C4-2B (cell line): ENCODE results near the gene MYO1D.

Experiments used
- ZFX ChIP-seq: fragments of 450-650 bp; IDR thresholded peaks from 2 replicates; pipeline ENCODE4 v1.6.1; 2017
- TF ChIP-seq, protein P1 (sequence below): fragments of 450-650 bp; conservative IDR thresholded peaks from 2 replicates; pipeline ENCODE4 v1.5.1; 2017; ENCODE audit warnings: mild to moderate bottlenecking

DNA sequence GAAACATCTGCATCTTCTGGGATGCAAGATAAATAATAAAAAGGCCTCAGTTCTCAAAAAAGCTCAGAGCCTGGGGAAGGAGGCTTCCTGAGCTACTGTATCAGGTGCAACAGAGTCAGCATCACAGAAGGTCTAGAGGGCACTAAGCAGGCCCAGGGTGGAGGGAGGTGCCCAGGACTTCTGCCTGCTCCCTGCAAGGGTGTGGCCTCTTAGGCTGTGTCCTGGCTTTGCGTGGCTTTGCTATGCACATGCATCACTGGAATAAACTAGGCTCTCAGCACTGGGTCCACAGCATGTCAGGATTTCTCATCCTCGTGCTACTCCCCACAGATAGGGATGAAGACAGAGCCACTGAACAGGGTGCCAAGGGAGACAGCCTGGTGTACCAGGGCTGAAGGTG lies 364.6 kb downstream of the MYO1D start:
- TF ChIP-seq, protein P1, sequence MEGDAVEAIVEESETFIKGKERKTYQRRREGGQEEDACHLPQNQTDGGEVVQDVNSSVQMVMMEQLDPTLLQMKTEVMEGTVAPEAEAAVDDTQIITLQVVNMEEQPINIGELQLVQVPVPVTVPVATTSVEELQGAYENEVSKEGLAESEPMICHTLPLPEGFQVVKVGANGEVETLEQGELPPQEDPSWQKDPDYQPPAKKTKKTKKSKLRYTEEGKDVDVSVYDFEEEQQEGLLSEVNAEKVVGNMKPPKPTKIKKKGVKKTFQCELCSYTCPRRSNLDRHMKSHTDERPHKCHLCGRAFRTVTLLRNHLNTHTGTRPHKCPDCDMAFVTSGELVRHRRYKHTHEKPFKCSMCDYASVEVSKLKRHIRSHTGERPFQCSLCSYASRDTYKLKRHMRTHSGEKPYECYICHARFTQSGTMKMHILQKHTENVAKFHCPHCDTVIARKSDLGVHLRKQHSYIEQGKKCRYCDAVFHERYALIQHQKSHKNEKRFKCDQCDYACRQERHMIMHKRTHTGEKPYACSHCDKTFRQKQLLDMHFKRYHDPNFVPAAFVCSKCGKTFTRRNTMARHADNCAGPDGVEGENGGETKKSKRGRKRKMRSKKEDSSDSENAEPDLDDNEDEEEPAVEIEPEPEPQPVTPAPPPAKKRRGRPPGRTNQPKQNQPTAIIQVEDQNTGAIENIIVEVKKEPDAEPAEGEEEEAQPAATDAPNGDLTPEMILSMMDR: no peak
- TF ChIP-seq ZFX: no peak
